ENCODE data around the gene METTL25B.

The METTL25B gene

DNA sequence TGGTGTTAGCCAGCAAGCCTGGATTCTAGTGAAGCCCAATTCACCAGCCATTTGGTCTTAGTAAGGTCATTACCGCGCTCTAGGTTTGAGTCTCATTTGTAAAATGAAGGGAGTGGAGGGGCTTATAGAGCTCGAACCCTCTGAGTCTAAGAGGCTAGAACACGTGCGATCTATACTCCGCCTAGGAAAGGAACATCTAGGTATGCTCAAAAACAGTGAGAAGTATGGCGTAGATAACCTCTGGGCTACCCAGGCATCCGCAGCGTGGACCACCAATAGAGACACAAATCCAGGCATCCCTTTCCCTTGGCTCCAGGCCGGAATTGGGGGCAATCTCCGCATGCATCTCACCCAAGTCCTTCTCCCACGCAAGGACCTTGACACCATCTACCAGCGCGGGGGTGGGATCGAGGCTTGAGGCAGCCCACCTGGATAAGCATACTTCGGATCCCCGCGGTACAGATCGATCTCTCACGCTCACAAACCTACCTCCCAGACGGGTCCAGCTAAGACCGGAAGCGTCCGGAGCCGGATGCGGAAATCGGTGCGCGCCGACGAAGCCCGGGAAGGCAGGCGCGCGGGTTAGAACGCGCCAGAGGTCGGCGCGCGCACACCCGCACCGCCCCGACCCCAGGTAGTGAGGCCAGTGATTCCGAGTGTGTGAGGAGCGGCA lies at the start of gene METTL25B:
Gene METTL25B, plus strand, starts transcription at position 544 of the 673 bp plus-strand sequence. CDS start 636 bp downstream, outside the sequence.
- peak in 1 of 2 donors; percentile 41 for DNase-seq (ENCODE audit: low read depth in 2 of 2)

DNA sequence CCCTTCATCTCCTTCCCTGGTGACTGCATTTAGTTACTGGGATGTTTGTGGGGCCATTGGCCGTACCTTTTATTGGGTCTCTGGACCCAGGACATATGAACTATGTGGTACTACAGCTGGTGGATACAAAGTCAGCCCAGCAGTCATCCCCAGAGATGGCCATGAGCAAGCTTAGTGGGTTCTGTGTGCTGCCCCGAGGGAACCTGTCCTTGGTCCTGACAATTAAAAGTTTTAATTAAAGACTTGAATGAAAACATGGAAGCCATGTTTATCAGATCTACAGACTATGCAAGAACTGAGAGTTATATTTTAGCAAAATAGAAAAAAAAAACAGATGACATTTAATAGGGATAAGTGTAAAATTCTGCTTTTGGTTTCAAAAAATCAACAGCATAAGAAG lies 48.2 kb upstream of the METTL25B start:
- no peak for DNase-seq (ENCODE audit: low read depth in 2 of 2)

DNA sequence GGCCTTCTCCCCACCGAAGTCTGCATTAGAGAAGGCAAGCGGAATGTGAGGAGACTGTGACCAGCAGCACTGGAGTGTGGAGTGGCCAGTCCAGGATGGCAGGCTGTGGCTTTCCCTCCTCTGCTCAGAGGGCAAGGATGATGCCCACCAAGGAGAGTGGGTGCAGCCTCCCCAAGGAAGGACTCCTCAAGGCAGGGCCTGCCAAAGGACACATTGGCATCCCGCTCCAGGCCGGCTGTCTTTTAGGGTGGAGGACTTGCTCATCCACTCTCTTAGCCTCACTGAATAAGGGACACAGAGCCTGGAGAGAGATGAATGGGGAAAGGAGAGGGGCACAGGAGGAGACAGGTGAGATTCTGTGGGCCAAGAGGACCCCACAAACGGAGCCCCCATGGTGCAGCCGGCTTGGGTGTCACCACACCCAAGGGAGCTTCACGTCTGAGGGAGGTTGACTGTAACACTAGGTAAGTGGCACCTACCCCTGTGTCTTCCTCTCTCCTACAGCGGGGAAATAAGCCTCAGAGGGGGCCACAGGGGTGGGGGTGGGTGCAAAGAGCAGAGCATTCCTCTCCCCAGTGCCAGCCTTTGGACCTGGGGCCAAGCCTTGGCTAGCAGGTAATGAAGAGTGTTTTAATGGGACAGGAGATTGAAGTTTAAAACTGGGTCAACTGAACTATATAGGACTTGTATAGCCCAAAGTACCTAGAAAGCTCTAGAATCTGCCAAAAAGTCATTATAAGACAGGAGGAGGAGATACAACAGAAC lies 46.9 kb upstream of the METTL25B start:
- DNase-seq (ENCODE audit: low read depth in 2 of 2): no peak

DNA sequence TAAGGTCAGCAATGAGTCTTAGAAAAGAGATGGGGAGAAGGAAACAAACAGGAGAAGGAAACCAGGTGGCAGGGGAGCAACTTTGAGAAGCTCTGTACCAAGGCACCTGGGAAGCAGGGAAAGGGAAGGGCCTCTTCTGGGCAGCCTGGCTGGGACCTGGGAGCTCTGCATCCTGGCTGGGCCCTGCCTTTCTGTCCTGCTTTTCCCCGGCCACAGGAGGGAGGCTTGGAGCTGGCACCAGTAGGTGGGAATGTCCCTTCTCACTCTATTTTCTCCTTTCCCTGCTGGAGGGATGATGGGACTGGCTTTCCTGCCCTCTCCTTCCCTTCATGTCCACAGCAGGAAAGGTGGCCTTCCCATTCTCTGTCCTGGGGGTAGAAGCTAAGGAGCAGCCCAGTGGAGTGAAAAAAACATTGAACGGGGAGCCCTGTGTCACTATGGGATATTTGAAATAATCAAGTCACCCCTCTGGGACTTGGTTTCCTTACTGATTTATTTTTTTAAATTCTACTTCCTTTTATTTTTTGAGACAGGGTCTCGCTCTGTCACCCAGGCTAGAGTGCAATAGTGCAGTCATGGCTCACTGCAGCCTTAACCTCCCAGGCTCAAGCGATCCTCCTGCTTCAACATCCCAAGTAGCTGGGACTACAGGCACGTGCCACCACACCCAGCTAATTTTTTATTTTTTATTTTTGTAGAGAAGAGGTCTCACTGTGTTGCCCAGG lies 45.9 kb upstream of the METTL25B start:
- DNase-seq (ENCODE audit: low read depth in 2 of 2): no peak

DNA sequence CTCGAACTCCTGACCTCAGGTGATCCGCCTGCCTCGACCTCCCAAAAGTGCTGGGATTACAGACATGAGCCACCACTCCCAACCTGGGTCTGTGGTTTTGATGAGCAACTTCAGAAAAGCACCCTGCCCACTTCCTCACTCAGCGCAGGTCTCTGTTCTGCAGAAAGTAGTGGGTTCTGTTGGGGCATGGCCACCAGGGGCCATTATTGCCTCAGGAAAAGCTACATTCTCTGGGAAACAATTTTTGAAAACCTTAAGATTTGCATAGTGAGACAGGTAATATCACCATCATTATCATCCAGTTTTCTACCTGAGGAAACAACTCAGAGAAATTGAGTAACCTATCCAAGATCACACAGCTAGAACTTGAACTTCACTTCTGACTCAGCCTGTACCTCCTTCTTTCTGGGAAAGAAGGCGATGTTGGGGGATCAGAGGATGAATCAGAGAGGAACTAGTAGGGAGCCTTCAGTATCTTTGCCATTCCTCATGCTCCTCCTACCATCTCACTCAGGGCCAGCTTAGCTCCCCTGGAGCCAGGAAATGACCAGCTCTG lies 44.0 kb upstream of the METTL25B start:
- DNase-seq (ENCODE audit: low read depth in 2 of 2): no peak

DNA sequence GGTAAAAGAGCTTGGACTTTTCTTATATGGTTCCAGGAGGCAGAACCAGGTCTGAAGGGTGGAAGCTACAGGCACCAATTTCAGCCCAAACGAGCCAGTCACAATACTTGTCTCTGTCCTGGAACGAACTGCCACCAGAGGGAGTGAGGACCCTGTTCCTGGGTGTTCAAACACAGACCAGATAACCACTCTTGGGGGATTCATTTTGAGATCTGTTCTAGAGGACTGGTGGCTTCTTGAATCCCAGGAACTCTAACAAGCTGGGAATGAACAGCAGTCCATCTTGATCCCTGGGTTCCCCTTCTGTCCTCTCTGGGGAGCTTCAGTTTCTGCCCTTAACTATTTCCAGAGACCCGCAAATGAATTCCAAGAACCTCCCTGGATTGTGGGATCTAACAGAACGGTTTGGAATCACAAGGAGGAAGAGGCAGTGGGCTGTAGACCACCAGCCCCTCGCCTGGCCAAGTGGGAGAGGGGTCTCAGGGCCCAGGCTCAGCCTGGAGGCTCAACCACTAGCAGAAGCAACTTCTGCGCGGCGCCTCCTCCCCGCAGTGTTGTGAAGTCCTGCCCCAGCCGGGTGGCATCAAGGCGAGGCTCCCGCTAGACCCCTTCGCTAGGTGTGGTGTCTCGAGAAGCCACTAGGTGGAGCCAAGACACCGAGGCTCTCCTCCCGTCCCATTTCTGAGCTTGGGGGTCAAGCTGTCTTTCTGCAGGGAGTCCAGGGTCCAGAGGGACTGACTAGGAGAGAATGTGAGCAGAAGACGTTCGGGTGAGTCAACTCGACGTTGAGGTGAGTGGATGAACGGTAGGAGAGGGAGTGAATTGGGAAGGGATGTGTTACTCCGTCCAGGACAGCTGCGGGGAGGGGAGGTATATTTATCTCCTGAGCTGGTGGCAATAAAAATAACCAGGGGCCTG lies 39.0 kb upstream of the METTL25B start:
- peak; percentile 37 to 47 for DNase-seq (ENCODE audit: low read depth in 2 of 2)

DNA sequence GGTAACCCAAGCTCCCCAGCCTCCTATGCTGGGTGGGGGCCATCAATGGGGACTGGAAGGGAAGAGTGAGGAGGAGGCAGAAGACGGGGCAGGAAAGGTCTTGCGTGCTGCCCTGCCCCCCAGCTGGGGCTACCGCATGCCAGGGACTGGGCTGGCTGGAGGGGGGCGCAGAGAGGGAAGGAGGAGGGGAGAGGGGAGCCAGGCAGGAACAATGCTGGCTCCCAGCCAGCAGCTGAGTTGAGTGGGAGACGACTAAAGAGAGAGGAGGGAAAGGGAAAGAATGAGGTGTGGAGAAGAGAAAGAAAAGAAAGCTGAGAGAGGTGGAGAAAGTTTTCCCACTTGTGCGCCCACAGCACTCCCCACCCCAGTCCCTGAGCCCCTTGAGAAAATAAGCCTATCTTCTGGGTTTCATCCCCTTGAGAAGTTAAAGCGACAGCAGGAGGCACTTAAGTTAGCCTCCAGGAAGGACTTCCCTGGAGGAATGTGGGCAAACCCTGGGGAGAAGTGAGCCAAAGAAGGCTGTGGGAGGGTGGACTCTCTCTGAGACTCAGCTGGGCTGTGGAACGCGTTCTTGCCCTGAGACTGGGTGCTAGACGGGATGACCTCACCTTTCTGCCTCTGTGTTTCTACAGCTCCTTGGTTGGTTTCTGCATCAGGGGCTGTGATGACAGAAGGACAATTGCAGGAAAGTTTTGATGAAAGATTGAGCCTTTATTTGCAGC lies 38.2 kb upstream of the METTL25B start:
- DNase-seq (ENCODE audit: low read depth in 2 of 2): no peak

DNA sequence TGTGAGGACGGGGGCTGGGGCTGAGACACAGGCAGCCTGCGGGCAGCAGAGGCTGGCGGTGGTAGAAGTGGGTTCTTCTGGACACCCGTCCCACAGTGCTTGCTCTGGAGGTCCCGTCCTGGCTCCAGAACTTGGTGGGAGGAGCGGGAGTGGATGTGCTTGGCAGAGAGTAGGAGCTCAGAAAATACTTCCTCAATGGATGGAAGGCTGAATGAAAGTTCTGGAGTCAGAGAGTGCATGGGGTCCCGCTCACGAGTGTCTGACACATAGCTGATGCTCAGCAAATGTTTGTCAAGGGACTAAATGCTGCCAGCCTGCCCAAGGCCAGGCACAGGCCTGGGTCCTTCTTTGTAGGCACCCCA lies 37.6 kb upstream of the METTL25B start:
- DNase-seq (ENCODE audit: low read depth in 2 of 2): no peak

DNA sequence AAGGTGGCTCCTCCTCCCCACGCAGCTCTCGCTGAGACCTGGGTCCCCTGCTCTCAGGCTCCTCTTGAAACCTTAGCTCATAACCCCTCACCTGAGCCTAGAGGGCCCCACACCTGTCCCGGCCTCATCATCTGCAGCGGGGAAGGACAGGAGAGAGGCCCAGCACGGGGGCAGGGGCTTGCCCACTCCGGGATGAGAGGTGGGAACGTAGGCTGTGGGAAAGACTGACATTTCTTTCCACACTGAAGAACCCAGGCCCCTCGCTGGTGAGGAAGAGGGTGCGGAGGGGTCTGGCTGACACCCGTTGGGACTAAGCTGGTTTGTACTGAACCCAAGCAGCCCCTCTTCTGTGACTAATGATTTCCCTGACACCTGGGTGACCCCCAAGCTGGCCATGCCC lies 37.1 kb upstream of the METTL25B start:
- DNase-seq (ENCODE audit: low read depth in 2 of 2): no peak

DNA sequence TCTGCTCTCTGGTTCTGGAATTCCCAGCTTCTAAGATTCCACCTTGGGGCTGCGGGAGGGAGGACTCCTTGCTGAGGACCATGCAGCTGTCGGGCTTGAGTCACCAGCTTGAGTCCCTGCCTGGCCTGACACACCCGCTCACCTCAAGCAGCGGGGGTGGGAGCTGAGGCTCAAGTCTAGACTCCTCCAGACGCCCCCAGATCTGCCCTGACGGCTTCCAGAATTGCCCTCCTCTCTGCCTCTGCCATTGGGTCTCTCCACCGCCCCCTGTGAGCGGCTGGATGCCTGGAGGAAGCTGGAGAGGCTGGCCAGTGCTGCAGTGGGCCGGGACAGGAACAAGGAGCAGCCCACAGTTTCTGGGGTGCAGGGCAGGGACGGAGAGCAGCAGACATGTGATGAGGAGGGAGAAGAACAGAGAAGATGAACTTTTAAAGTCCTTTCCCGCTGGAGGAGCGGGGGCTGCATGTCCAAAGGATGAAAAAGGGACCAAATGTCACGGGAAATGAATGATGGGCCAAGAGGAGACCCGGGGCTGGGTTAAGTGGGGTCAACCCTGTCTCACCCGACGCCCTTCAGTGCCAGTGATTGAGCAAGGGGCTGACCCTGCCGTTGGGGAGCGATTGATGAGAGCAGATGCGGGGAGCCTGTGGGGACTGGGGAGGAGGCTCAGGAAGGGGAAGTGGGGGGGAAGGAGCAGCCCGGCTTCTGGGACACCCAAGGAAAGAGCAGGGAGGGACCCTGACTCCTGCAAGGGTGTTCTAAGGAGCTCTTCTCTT lies 36.4 kb upstream of the METTL25B start:
- no peak for DNase-seq (ENCODE audit: low read depth in 2 of 2)

DNA sequence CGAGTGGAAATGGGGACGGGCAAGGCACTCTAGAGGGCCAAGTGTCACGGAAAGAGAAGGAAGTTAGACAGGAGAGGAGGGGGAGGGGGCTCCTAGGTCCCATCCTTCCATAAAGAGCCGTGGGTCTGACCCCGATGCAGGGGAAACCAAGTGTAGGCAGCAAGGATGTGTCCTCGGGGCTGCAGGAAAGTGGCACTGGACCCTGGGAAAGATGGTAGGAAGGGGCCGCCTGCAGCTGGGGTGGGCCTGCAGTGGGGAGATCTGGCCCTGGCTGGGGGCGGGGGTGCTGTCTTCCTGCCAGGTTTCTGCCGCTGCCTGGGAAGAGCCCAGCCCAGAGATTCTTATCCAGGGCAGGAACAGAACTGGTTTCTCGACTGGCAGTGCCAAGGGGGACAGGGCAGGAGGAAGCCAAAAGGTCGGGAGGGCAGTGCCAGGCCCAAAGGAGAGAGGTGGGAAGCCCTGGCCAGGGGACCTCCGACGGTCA lies 35.8 kb upstream of the METTL25B start:
- DNase-seq (ENCODE audit: low read depth in 2 of 2): no peak

DNA sequence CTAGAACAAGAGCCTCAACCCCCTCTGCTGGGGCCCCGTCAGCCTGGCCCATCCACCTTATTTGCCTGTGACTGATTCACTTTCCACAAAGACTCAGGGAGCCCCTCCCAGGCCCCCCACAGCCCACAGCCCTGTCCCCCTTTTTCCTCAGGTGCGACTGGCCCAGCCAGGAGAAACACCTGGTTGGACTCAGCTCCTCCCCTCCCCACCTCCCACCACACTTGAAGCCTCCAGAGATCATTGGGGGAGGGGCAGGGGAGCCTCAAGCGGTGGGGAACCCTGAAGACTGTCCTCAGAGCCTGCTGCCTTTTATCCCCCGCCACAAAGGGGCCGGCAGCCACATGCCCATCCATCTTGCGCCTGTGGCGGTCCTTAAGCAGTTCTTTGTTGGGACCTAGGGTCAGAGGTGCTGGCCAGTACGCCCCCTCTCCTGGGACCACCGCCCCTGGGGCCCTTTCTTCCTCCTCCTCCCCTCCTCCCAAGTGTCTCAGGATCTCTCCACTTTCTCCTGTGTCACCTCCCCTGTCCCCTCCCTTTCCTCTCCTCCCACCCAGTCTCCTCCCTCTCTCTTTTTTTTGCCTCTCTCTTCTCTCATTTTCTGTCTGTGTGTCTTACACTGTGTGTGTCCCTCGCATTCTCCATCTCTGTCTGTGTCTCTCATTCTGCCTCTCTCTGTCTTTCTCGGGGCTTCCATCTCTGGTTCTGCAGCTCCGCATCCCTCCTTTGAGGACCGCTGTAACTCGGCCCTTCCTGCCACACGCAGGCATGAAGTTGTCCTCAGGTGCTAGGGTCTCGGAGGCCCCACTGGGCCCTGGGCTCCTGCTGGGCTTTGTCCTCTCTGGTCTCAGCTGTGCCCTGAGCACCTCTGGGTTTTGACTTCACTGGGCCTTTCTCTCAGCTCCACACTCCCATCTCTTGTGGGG lies 35.1 kb upstream of the METTL25B start:
- no peak for DNase-seq (ENCODE audit: low read depth in 2 of 2)

DNA sequence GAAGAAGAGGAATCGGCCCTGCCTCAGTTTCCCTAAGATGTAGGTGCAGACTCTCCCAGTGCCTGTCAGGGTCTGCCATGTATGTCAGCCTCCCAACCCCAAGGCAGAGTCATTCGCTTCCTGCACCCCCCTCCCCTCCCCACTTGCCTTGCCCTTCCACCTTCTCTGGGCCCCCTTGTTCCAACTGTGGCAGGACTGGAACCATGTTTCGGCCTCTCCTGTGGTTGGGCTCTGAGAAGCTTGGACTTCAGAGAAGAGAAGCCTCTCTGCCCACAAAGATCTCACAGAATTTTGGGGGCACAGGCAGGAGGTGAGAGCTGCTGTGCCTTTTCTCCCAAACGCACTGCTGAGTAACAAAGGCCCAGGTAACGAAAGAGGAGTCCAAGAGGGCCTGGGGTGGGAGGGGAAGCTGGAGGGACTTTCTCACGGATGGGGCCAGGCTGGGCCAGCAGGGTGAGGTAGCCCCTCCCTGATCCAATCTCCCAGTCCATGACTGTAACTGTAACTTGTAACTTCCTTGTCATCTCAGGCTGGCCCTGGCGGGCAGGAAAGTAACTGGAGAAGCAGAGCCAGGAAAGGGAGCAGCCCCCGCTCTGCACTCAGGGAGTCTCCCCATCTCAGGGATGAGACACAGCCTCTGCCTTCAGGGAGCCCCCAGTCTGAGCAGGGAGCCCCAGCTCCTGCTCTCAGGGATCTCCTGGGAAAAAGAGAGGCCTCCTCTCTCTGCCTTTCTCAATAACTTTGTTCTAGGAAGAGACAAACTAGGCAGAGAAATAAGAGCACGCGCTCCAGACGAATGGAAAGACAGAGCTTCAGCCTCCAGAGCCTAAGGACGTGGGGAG lies 34.2 kb upstream of the METTL25B start:
- no peak for DNase-seq (ENCODE audit: low read depth in 2 of 2)

DNA sequence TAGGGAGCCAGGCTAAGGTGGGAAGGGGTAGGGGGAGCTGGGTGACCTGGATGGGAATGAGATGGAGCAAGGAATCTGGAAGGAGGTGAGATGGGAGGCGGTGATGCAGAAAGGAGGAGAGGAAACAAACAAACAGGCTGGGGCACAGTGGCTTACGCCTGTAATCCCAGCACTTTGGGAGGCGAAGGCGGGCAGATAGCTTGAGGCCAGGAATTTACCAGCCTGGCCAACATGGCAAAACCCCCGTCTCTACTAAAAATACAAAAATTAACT lies 33.6 kb upstream of the METTL25B start:
- no peak for DNase-seq (ENCODE audit: low read depth in 2 of 2)

DNA sequence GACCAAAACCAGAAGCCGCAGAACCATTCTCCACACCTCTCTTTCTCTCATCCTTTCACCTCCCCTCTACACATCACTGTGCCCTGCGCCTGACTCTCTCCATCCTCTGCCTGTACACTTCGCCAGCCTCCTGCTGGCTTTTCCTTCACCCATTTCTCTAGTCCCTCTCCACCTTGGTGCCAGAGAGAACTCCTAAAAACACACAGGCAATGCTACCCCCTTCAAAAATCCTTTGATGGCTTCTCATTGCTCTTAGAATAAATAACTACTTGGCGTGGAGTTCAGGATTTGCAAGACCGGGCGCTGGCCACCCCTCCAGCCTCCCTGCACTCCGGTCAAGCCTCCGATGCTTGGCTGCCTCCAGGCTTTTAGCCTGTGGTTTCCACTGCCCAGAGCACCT lies 31.5 kb upstream of the METTL25B start:
- DNase-seq (ENCODE audit: low read depth in 2 of 2): no peak

DNA sequence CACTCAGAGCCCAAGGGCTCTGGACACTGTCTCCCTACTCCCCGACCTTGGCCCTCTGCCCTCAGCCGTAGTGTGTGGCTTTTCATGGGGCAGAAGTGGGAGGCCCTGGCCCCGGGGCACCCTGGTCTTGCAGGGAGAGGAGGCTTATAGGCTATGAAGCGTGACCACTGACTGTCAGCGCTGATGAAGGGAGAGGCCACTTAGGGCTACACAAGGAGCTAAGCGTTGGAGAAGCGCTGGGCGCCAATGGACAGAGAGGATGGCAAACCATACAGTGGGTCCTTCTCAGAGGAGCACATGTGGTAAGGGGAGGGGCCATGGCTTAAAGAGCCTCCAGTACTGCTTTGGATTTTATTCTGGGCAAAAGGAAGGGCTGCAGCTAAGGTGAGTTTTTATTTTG lies 30.8 kb upstream of the METTL25B start:
- DNase-seq (ENCODE audit: low read depth in 2 of 2): no peak

DNA sequence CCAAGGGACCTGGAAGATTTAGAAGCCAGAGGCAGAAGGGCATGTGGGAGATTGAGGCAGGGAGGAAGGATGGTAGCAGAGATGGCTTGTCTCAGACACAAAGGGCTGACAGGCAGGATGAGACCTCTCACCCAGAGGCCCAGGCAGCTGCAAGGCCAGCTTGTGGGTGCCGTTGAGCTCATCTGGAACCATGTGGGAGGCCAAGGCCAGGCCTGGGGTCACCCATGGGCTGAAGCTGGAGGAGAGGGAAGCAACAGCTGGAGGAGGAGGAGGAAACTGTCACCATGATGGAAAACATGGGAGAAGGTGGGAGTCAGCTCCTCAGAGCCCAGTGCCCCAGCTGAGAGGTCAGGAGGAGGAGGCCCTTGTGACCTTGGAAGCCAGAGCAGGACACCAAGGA lies 29.3 kb upstream of the METTL25B start:
- no peak for DNase-seq (ENCODE audit: low read depth in 2 of 2)
